Activated naive CD8-positive, alpha-beta T cell treated with anti-CD3 and anti-CD28 coated beads, Interleukin-2, amount 10 ng/mL, durations not matched to agents 7 days and 5 days (primary cell): ENCODE results near the gene DBR1. TPM values are rescaled to one million over a fixed set of nuclear protein-coding genes. Genes with fewer than 3 reads are reported as not detected.
A peak's percentile ranks its signal among the peaks of the same experiment; 100 is the strongest.
"Not testable (repeated sequence)": the region's sequence is repeated elsewhere in the genome, so short reads cannot be mapped to it uniquely, and the experiment has no call there.

Experiments
- ATAC-seq: fragments of 150-1000 bp; cut with Tn5 transposase; one replicate; pipeline ENCODE4 v1.10.0; 2021; ENCODE audit warnings: low read depth, moderate library complexity
- POLR2A ChIA-PET: fragments of 350-600 bp; sonication (Branson Sonifier 250); formaldehyde crosslinking; loops from one replicate; lab custom pipeline; 2021; ENCODE audit warnings: antibody characterized with exemption; lab: Charles Lee
- DNase-seq: peaks from one replicate; pipeline ENCODE4 v3.0.0; 2021
- H3K27ac Mint-ChIP-seq: one replicate; pipeline ENCODE4 v1.8.0; 2022; ENCODE audit warnings: mild to moderate bottlenecking, mixed read lengths
- H3K27me3 Mint-ChIP-seq: one replicate; pipeline ENCODE4 v1.8.0; 2022; ENCODE audit warnings: mild to moderate bottlenecking, moderate library complexity, mixed read lengths
- H3K36me3 Mint-ChIP-seq: one replicate; pipeline ENCODE4 v1.8.0; 2021; ENCODE audit warnings: mild to moderate bottlenecking, mixed read lengths
- H3K4me1 Mint-ChIP-seq: one replicate; pipeline ENCODE4 v1.8.0; 2021; ENCODE audit warnings: mixed read lengths
- H3K4me3 Mint-ChIP-seq: one replicate; pipeline ENCODE4 v1.8.0; 2022; ENCODE audit warnings: mild to moderate bottlenecking, moderate library complexity, mixed read lengths
- H3K9me3 Mint-ChIP-seq: one replicate; pipeline ENCODE4 v1.8.0; 2021; ENCODE audit warnings: mixed read lengths
- total RNA-seq, 2 experiments: library from RNA; stranded (reverse); gene quantifications; one replicate each; pipeline ENCODE4 v1.2.3, GENCODE V29; 2021

DBR1 gene
- total RNA-seq, 2 experiments from 2014 or later: 22.6 to 25.7 TPM

- DNase-seq: no peak
- peaks cover 15% of the 10 kb centered on the region for H3K36me3 Mint-ChIP-seq
- H3K4me1 Mint-ChIP-seq: peaks cover 25% of the 10 kb centered on the region
- H3K4me3 Mint-ChIP-seq: peak overlapping the region; percentile 43
- POLR2A ChIA-PET: no interaction called here
- ATAC-seq: no peak
- H3K27me3 Mint-ChIP-seq: no peaks in the 10 kb centered on the region
- H3K9me3 Mint-ChIP-seq: no peaks in the 10 kb centered on the region
- H3K27ac Mint-ChIP-seq: no peak overlapping the region
These were observed 2.1 kb downstream of the DBR1 start for GRCh38 chr3:138172625-138173024.

GRCh38 chr3:138165061-138165460 is 9.7 kb downstream of the DBR1 start:
- Mint-ChIP-seq H3K9me3 (no peaks in the 10 kb centered on the region), H3K4me1 (peaks cover 3% of the 10 kb centered on the region), H3K27me3 (no peaks in the 10 kb centered on the region), H3K36me3 (peaks cover 48% of the 10 kb centered on the region), H3K27ac (no peak overlapping the region), H3K4me3 (no peak overlapping the region)
- no peak for ATAC-seq
- DNase-seq: no peak
- POLR2A ChIA-PET: no interaction called here

- H3K9me3 Mint-ChIP-seq: peaks cover 3% of the 10 kb centered on the region
- ATAC-seq (no peak), DNase-seq (no peak)
- no peaks in the 10 kb centered on the region for H3K4me1 Mint-ChIP-seq
- H3K27ac Mint-ChIP-seq: no peak overlapping the region
- peaks cover 3% of the 10 kb centered on the region for H3K27me3 Mint-ChIP-seq
- H3K36me3 Mint-ChIP-seq: peaks cover 19% of the 10 kb centered on the region
- POLR2A ChIA-PET: no interaction called here
- H3K4me3 Mint-ChIP-seq: no peak overlapping the region
These were observed 17.0 kb downstream of the DBR1 start for GRCh38 chr3:138157743-138158142.

- peaks cover 3% of the 10 kb centered on the region for H3K9me3 Mint-ChIP-seq
These were observed 20.2 kb downstream of the DBR1 start for GRCh38 chr3:138154534-138154933.

GRCh38 chr3:138148503-138148902 is 26.2 kb downstream of the DBR1 start:
- DNase-seq: no peak
- no peaks in the 10 kb centered on the region for H3K4me1 Mint-ChIP-seq
- no peak overlapping the region for H3K27ac Mint-ChIP-seq
- H3K4me3 Mint-ChIP-seq: no peak overlapping the region
- no peak for ATAC-seq
- H3K27me3 Mint-ChIP-seq: peaks cover 27% of the 10 kb centered on the region
- POLR2A ChIA-PET: no interaction called here
- no peaks in the 10 kb centered on the region for H3K9me3 Mint-ChIP-seq
- no peaks in the 10 kb centered on the region for H3K36me3 Mint-ChIP-seq

More at GRCh38 chr3:138154534-138154933, 20.2 kb downstream of the DBR1 start:
- DNase-seq (no peak), ATAC-seq (no peak)
- Mint-ChIP-seq H3K36me3 (no peaks in the 10 kb centered on the region), H3K27ac (no peak overlapping the region), H3K4me3 (no peak overlapping the region), H3K4me1 (no peaks in the 10 kb centered on the region), H3K27me3 (peaks cover 8% of the 10 kb centered on the region)
- POLR2A ChIA-PET: no interaction called here

- H3K4me3 Mint-ChIP-seq, H3K27ac Mint-ChIP-seq, POLR2A ChIA-PET, H3K36me3 Mint-ChIP-seq, H3K9me3 Mint-ChIP-seq, ATAC-seq, DNase-seq, H3K4me1 Mint-ChIP-seq: not testable (repeated sequence)
- H3K27me3 Mint-ChIP-seq: peaks cover 27% of the 10 kb centered on the region
These were observed 32.5 kb downstream of the DBR1 start for GRCh38 chr3:138142181-138142580.

- no peak for ATAC-seq
- Mint-ChIP-seq H3K9me3 (no peaks in the 10 kb centered on the region), H3K4me3 (no peak overlapping the region), H3K4me1 (peaks cover 4% of the 10 kb centered on the region), H3K27me3 (peaks cover 18% of the 10 kb centered on the region), H3K27ac (no peak overlapping the region), H3K36me3 (no peaks in the 10 kb centered on the region)
- no peak for DNase-seq
- POLR2A ChIA-PET: no interaction called here
These were observed 33.8 kb downstream of the DBR1 start for GRCh38 chr3:138140940-138141339.

GRCh38 chr3:138139691-138140090 is 35.0 kb downstream of the DBR1 start:
- ATAC-seq: no peak
- DNase-seq: no peak
- POLR2A ChIA-PET: no interaction called here
- peaks cover 20% of the 10 kb centered on the region for H3K27me3 Mint-ChIP-seq
- no peaks in the 10 kb centered on the region for H3K9me3 Mint-ChIP-seq
- no peak overlapping the region for H3K4me3 Mint-ChIP-seq
- no peak overlapping the region for H3K27ac Mint-ChIP-seq
- no peaks in the 10 kb centered on the region for H3K36me3 Mint-ChIP-seq
- peaks cover 4% of the 10 kb centered on the region for H3K4me1 Mint-ChIP-seq

- no peak for ATAC-seq
- Mint-ChIP-seq H3K4me1 (peaks cover 5% of the 10 kb centered on the region), H3K4me3 (no peak overlapping the region), H3K9me3 (no peaks in the 10 kb centered on the region), H3K27me3 (peaks cover 9% of the 10 kb centered on the region), H3K36me3 (no peaks in the 10 kb centered on the region), H3K27ac (no peak overlapping the region)
- POLR2A ChIA-PET: interaction anchor here (0.5 kb wide), 1 partner anchor 31 kb away, joined by 3 read pairs; no protein-coding TSS in a partner anchor
- DNase-seq: no peak
These were observed 36.9 kb downstream of the DBR1 start for GRCh38 chr3:138137861-138138260.

GRCh38 chr3:138136201-138136600 is 38.5 kb downstream of the DBR1 start:
- no peaks in the 10 kb centered on the region for H3K36me3 Mint-ChIP-seq
- POLR2A ChIA-PET: no interaction called here
- H3K4me3 Mint-ChIP-seq: no peak overlapping the region
- H3K4me1 Mint-ChIP-seq: peaks cover 5% of the 10 kb centered on the region
- no peak for ATAC-seq
- DNase-seq: no peak
- H3K27me3 Mint-ChIP-seq: peaks cover 13% of the 10 kb centered on the region
- no peak overlapping the region for H3K27ac Mint-ChIP-seq
- no peaks in the 10 kb centered on the region for H3K9me3 Mint-ChIP-seq

- Mint-ChIP-seq H3K36me3 (no peaks in the 10 kb centered on the region), H3K4me1 (peaks cover 3% of the 10 kb centered on the region), H3K4me3 (no peak overlapping the region), H3K27ac (no peak overlapping the region), H3K9me3 (no peaks in the 10 kb centered on the region), H3K27me3 (peaks cover 15% of the 10 kb centered on the region)
- ATAC-seq (no peak), DNase-seq (no peak)
- POLR2A ChIA-PET: no interaction called here
These were observed 38.9 kb downstream of the DBR1 start for GRCh38 chr3:138135833-138136194.

GRCh38 chr3:138135146-138135832 is 39.4 kb downstream of the DBR1 start:
- no peak for ATAC-seq
- no peaks in the 10 kb centered on the region for H3K36me3 Mint-ChIP-seq
- H3K9me3 Mint-ChIP-seq: no peaks in the 10 kb centered on the region
- H3K4me1 Mint-ChIP-seq: peaks cover 1% of the 10 kb centered on the region
- H3K27me3 Mint-ChIP-seq: peaks cover 19% of the 10 kb centered on the region
- no peak overlapping the region for H3K4me3 Mint-ChIP-seq
- POLR2A ChIA-PET: no interaction called here
- DNase-seq: no peak
- no peak overlapping the region for H3K27ac Mint-ChIP-seq

- peaks cover 21% of the 10 kb centered on the region for H3K27me3 Mint-ChIP-seq
- no peaks in the 10 kb centered on the region for H3K36me3 Mint-ChIP-seq
- H3K4me1 Mint-ChIP-seq: peaks cover 1% of the 10 kb centered on the region
- no peak within 1 kb of the TSS for H3K4me3 Mint-ChIP-seq
- H3K27ac Mint-ChIP-seq: no peak within 1 kb of the TSS
- POLR2A ChIA-PET: no interaction called here
- ATAC-seq (no peak), DNase-seq (no peak)
- no peaks in the 10 kb centered on the region for H3K9me3 Mint-ChIP-seq
These were observed 42.5 kb downstream of the DBR1 start, which contains the start of gene A4GNT for GRCh38 chr3:138132239-138132638. Gene A4GNT (minus strand): TSS chr3:138132390. CDS start chr3:138131256, 1,134 bp downstream.

- no peaks in the 10 kb centered on the region for H3K36me3 Mint-ChIP-seq
- POLR2A ChIA-PET: interaction anchor here (0.5 kb wide), 1 partner anchor 127 kb away, joined by 3 read pairs; no protein-coding TSS in a partner anchor
- no peak overlapping the region for H3K27ac Mint-ChIP-seq
- DNase-seq (no peak), ATAC-seq (no peak)
- no peaks in the 10 kb centered on the region for H3K4me1 Mint-ChIP-seq
- no peak overlapping the region for H3K4me3 Mint-ChIP-seq
- no peaks in the 10 kb centered on the region for H3K9me3 Mint-ChIP-seq
- peaks cover 23% of the 10 kb centered on the region for H3K27me3 Mint-ChIP-seq
These were observed 46.9 kb downstream of the DBR1 start for GRCh38 chr3:138127636-138128365.
